Activated CD8-positive, alpha-beta memory T cell treated with anti-CD3 and anti-CD28 coated beads for 24 hours (primary cell): ENCODE measurements around the gene PRPH.

Experiments used
- DNase-seq: peaks from one replicate; pipeline ENCODE4 v3.0.0-alpha.2; 2020

The PRPH gene

GRCh38 chr12:49334226-49334625 lies 39.3 kb downstream of the PRPH start:
- no peak for DNase-seq

GRCh38 chr12:49334681-49335080 lies 39.7 kb downstream of the PRPH start:
- DNase-seq: no peak

- no peak for DNase-seq
These were observed 40.4 kb downstream of the PRPH start for GRCh38 chr12:49335118-49335954.

GRCh38 chr12:49335955-49336644 lies 41.2 kb downstream of the PRPH start:
- no peak for DNase-seq

- peak; percentile 96 for DNase-seq
These were observed 42.0 kb downstream of the PRPH start, which contains the start of gene C1QL4 for GRCh38 chr12:49336645-49337584. Gene C1QL4 (minus strand): TSS chr12:49337188. CDS start chr12:49336477, 711 bp downstream.

GRCh38 chr12:49338830-49339463 lies 44.0 kb downstream of the PRPH start:
- no peak for DNase-seq

GRCh38 chr12:49339464-49339861 lies 44.5 kb downstream of the PRPH start:
- DNase-seq: no peak

GRCh38 chr12:49340095-49340870 lies 45.3 kb downstream of the PRPH start:
- DNase-seq: no peak

GRCh38 chr12:49340971-49341776 lies 46.2 kb downstream of the PRPH start:
- no peak for DNase-seq

- DNase-seq: no peak
These were observed 46.8 kb downstream of the PRPH start for GRCh38 chr12:49341777-49342065.

- DNase-seq: peak; percentile 92
These were observed 47.3 kb downstream of the PRPH start for GRCh38 chr12:49342066-49342913.

GRCh38 chr12:49342914-49343731 lies 48.2 kb downstream of the PRPH start:
- peak; percentile 73 for DNase-seq

- DNase-seq: peak; percentile 55
These were observed 49.6 kb downstream of the PRPH start for GRCh38 chr12:49344486-49345050.

GRCh38 chr12:49345051-49345824 lies 50.3 kb downstream of the PRPH start:
- peak; percentile 69 for DNase-seq

- no peak for DNase-seq
These were observed 51.1 kb downstream of the PRPH start for GRCh38 chr12:49345825-49346658.

GRCh38 chr12:49346659-49347310 lies 51.8 kb downstream of the PRPH start, which contains the start of gene DNAJC22:
Gene DNAJC22 (plus strand): TSS chr12:49346888. CDS start chr12:49348873, 1,985 bp downstream.
- peak; percentile 78 for DNase-seq
